LNCaP clone FGC (cell line): ENCODE data around the gene BOC.

Experiments
- DNase-seq: peaks from one replicate; pipeline ENCODE4 v3.0.0-alpha.2; 2011; ENCODE audit warnings: low read depth
- H3K4me3 ChIP-seq: 2 replicates; pipeline ENCODE4 v1.5.1; 2011; ENCODE audit warnings: mild to moderate bottlenecking, low read depth, low read length, control low read depth
- TF ChIP-seq, protein P1 (sequence below): IDR thresholded peaks from 2 replicates; pipeline ENCODE4 v1.5.1; 2012; ENCODE audit warnings: mild to moderate bottlenecking; ENCODE audit not compliant: control insufficient read depth, insufficient read depth; ENCODE audit errors: extremely low read depth

BOC gene

DNA sequence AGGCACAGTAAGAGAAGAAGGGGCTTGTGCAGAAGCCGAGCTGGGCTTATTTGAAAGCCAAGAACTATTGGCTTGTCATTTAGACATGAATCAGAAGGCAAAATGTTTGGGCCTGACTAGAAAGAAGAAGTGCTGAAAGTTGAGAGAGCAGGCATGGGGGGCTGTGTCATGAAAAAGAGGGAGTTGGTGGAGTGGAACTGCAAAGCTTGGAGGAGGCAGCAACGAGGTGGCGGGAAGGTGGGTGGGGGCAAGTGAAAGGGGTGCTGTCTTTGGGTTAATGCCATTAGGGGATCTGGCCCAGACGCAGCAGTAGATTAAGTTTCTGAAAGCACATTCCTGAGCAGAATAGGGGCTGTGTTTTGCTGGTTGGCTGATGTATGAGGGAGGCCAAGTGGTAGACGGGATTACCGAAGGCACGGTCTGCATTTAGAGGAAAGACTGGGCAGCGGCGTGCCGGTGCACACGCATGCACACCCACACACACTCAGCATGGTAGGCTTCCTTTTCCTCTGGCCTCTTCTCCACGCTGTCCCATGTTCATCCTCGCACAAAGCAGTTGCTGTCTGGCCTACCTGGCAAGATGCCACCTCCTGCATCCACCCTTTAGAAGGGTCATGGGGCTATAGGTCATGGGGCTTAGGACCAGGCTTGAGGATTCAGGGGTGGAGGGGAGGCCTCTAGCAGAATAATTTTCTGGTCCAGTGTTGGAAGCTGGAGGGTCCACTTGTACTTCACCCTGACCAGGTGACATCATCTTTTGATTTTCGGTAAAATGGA, 43.0 kb downstream of the BOC start:
- no peak overlapping the region for H3K4me3 ChIP-seq
- TF ChIP-seq, protein P1, sequence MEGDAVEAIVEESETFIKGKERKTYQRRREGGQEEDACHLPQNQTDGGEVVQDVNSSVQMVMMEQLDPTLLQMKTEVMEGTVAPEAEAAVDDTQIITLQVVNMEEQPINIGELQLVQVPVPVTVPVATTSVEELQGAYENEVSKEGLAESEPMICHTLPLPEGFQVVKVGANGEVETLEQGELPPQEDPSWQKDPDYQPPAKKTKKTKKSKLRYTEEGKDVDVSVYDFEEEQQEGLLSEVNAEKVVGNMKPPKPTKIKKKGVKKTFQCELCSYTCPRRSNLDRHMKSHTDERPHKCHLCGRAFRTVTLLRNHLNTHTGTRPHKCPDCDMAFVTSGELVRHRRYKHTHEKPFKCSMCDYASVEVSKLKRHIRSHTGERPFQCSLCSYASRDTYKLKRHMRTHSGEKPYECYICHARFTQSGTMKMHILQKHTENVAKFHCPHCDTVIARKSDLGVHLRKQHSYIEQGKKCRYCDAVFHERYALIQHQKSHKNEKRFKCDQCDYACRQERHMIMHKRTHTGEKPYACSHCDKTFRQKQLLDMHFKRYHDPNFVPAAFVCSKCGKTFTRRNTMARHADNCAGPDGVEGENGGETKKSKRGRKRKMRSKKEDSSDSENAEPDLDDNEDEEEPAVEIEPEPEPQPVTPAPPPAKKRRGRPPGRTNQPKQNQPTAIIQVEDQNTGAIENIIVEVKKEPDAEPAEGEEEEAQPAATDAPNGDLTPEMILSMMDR = no peak
- DNase-seq = no peak

DNA sequence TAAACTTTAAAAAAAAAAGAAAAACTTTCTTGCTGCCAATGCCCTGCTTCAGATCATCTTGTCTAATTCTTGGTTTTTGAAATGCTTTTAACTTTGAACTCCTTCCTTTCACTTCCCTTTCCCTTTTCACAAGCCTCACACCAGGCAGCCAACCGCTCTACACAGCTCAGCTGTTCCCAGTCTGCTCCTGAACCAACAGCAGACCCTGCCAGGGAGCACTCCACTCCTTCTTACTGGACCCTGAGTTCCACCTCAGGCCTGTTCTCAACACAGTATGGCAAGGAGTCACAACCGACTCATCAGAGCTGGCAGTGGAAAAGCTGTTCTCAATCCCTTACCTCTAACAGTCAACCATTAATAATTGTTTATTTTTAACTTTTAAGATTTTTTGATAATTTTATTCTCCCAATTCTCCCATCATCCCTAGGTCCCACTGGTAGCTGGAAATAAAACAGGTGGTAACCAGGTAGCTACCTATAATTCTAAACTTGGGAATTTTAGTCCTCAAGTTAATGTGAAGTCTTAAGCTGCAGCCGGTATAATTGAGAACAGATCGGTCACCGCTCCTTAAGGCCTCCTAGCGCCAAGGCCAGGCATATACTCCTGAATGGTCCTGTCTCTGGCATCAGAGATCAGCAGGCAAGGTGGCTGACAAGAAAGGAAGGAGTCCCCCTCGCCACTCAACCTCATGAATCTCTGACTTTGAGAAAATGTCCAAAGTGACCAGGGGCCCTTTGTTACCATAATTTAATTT, 43.9 kb downstream of the BOC start:
- H3K4me3 ChIP-seq = no peak overlapping the region
- TF ChIP-seq, protein P1 = no peak
- no peak for DNase-seq

DNA sequence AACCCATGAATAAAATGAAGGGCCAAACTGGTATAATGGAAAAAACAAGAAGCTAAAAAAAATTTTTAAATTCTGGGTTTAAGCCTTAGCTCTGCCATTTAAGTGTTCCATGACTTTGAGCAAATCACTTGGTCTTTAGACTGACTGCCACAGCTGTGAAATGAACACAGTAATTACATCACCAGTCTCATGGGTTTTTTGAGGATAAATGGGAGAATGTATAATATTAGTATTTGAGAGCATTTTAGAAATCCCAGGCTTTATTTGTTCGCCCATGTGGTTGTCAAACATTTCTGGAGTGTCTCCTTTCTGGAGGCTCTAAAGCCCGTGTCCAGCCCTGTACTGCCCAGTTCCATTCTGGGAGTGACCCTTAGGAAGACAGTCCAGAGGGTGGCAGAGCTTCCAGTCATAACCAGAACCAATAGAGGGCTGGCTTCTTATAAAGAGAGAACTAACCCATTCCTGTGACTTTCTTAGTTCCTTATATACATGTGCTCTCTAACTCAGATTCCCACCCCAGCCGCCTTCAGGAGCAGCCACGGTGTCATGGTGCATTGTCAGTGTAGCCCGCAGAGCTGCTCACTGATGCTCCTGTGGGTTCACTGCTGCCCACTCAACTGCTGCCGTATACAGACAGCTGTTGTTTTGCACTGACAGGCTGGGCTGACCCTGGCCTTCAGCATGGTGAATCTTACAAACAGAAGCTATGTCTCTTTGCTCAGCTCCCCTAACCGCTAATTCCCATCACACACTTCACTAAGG, 44.7 kb downstream of the BOC start:
- TF ChIP-seq, protein P1 = no peak
- DNase-seq = no peak
- no peak overlapping the region for H3K4me3 ChIP-seq

DNA sequence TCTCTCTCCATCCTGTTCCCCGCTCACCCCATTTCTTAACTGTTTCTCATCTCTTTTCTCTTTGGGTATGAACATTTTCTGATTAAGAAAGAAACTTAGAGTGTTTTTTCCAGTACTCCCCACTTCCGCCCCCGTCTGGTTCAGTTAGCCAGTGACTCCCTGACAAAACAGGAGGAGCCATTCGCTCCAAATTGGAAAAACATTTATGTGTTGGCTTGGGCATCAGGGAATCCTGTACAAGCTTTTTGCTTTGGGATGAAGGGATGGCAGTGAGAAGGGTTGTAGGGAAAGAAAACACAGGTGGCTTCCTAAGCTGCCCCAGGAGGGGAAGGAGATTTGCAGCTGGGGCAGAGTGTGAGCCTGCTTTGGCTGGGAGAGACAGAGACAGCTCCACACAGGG, 47.0 kb downstream of the BOC start:
- TF ChIP-seq, protein P1 = no peak
- no peak for DNase-seq
- no peak overlapping the region for H3K4me3 ChIP-seq

DNA sequence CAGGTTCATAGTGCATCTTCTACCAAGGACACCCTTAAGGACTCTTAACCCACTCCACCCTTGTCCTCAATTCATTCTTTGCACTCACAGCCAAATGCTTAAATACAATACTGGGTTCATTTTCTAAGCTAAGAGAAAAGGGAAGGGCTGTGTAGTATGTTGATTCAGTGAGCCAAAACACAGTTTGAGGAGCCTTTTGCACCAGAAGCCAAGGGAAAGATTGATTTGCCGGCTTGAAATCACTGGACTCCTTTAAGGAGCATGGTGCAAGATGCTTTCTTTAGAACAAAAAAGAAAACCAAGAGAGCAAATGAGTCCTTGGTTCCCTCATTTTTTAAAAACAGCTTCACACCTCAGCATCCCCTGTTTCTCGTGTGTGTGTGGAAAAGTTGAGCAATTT, 47.8 kb downstream of the BOC start:
- TF ChIP-seq, protein P1 = no peak
- no peak overlapping the region for H3K4me3 ChIP-seq
- no peak for DNase-seq

DNA sequence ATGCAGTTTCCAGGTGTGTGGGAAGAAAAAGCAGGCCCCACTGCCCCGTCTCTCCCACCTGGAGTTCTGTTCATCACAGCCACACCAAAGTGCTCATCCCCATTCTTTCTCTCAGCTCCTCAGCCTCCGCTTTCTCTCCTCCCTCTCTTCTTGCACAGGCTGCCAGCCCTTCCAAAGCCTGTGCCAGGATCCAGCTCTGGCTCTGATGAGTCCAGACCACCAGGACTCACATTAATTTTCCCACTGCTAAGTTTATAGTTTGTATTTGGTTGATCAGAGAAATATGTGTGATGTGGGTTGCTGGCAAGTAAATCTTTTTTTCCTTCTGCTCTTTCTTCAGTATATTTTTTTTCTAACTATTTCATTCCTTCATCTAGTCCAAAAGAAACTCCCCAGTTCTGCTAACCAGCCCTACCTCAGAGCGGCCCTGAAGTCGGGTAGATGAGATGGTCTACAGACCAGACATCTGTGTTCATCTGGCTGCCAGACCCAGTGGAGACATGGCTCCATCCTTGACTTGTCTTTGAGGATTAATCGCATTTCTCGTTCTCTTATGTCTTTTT, 49.8 kb downstream of the BOC start:
- TF ChIP-seq, protein P1 = no peak
- no peak for DNase-seq
- no peak overlapping the region for H3K4me3 ChIP-seq
